ENCODE data around the gene POLR1A. TPM values are rescaled to one million over a fixed set of nuclear protein-coding genes. Genes with fewer than 3 reads are reported as not detected.
A peak's percentile ranks its signal among the peaks of the same experiment; 100 is the strongest.

POLR1A gene
- total RNA-seq, 4 donors from 2014 or later: 13.3 to 22.4 (median 16.6) TPM

- 16% methylated on average over 9 of the region's 10 CpGs for WGBS
- Histone ChIP-seq H3K4me3 (peak overlapping the region in 1 of 4 donors; percentile 18), H3K27me3 (no peaks in the 10 kb centered on the region), H3K4me1 (peaks cover 45 to 48% (median 46%) of the 10 kb centered on the region in 4 donors), H3K36me3 (peaks cover 23 to 71% (median 50%) of the 10 kb centered on the region in 4 donors), H3K27ac (replicated peaks in 1 of 4) (peak overlapping the region; percentile 79 to 85 (median 80)), H3K9me3 (no peaks in the 10 kb centered on the region)
- intact Hi-C loops (cut with DNase I): loop anchor here (2.0 kb wide), 1 partner anchor 149 kb away; no protein-coding TSS in a partner anchor
- no peak for DNase-seq (ENCODE audit: extremely low spot score)
- no peak for TF ChIP-seq POLR2A (IDR thresholded peaks at IDR 0.05; ENCODE audit: low read depth)
- peak; percentile 53 to 65 for TF ChIP-seq POLR2AphosphoS5 (IDR thresholded peaks at IDR 0.05)
- TF ChIP-seq CTCF (IDR thresholded peaks at IDR 0.05): peak in 2 of 3 experiments; percentile 10 to 39
These were observed 69.6 kb downstream of the POLR1A start for GRCh38 chr2:86035883-86036668.

- DNase-seq (ENCODE audit: extremely low spot score): no peak
- peaks cover 30 to 73% (median 55%) of the 10 kb centered on the region in 4 donors for H3K36me3 ChIP-seq
- no peaks in the 10 kb centered on the region for H3K9me3 ChIP-seq
- peaks cover 45 to 48% (median 46%) of the 10 kb centered on the region in 4 donors for H3K4me1 ChIP-seq
- H3K4me3 ChIP-seq: no peak overlapping the region
- TF ChIP-seq EP300 (IDR thresholded peaks at IDR 0.05) (no peak), POLR2A (IDR thresholded peaks at IDR 0.05; ENCODE audit: low read depth) (no peak), CTCF (IDR thresholded peaks at IDR 0.05) (no peak), POLR2AphosphoS5 (IDR thresholded peaks at IDR 0.05) (no peak)
- 80% methylated on average over 7 of the region's 7 CpGs for WGBS
- H3K27me3 ChIP-seq: no peaks in the 10 kb centered on the region
- intact Hi-C loops (cut with DNase I): no loop called here
- H3K27ac ChIP-seq (replicated peaks in 1 of 4): peak overlapping the region; percentile 79 to 85 (median 80)
These were observed 70.3 kb downstream of the POLR1A start for GRCh38 chr2:86035376-86035882.

- Histone ChIP-seq H3K4me1 (peaks cover 38 to 47% (median 42%) of the 10 kb centered on the region in 4 donors), H3K9me3 (no peaks in the 10 kb centered on the region), H3K27ac (replicated peaks in 1 of 4) (peak overlapping the region in 1 of 4 donors; percentile 80), H3K27me3 (no peaks in the 10 kb centered on the region), H3K4me3 (no peak overlapping the region), H3K36me3 (peaks cover 41 to 73% (median 56%) of the 10 kb centered on the region in 4 donors)
- TF ChIP-seq CTCF (IDR thresholded peaks at IDR 0.05) (no peak), EP300 (IDR thresholded peaks at IDR 0.05) (no peak), POLR2AphosphoS5 (IDR thresholded peaks at IDR 0.05) (no peak), POLR2A (IDR thresholded peaks at IDR 0.05; ENCODE audit: low read depth) (no peak)
- DNase-seq (ENCODE audit: extremely low spot score): no peak
- WGBS: 96% methylated on average over 20 of the region's 20 CpGs
- intact Hi-C loops (cut with DNase I): no loop called here
These were observed 71.7 kb downstream of the POLR1A start for GRCh38 chr2:86033751-86034692.

GRCh38 chr2:86032861-86033595 is 72.7 kb downstream of the POLR1A start:
- H3K4me1 ChIP-seq: peaks cover 28 to 45% (median 34%) of the 10 kb centered on the region in 4 donors
- intact Hi-C loops (cut with DNase I): no loop called here
- no peaks in the 10 kb centered on the region for H3K9me3 ChIP-seq
- TF ChIP-seq POLR2A (IDR thresholded peaks at IDR 0.05; ENCODE audit: low read depth) (no peak), EP300 (IDR thresholded peaks at IDR 0.05) (no peak), CTCF (IDR thresholded peaks at IDR 0.05) (no peak), POLR2AphosphoS5 (IDR thresholded peaks at IDR 0.05) (no peak)
- DNase-seq (ENCODE audit: extremely low spot score): no peak
- no peak overlapping the region for H3K27ac ChIP-seq (replicated peaks in 1 of 4)
- 88% methylated on average over 7 of the region's 11 CpGs for WGBS
- H3K36me3 ChIP-seq: peaks cover 36 to 74% (median 57%) of the 10 kb centered on the region in 4 donors
- H3K4me3 ChIP-seq: no peak overlapping the region
- H3K27me3 ChIP-seq: no peaks in the 10 kb centered on the region
